ENCODE data around the gene CDYL.
"Not testable (repeated sequence)": the region's sequence is repeated elsewhere in the genome, so short reads cannot be mapped to it uniquely, and the experiment has no call there.

Gene CDYL

GRCh38 chr6:4861564-4861963, 85.4 kb downstream of the CDYL start:
- TF ChIP-seq EZH2phosphoT487 (IDR thresholded peaks at IDR 0.05; ENCODE audit: borderline replicate concordance, low read length) (no peak), CTCF (IDR thresholded peaks at IDR 0.05; ENCODE audit: low read depth, low read length, poor library complexity, severe bottlenecking) (no peak)
- no peaks in the 10 kb centered on the region for H4K20me1 ChIP-seq (ENCODE audit: control insufficient read depth, insufficient read depth, low read depth, low read length)
- no peaks in the 10 kb centered on the region for H3K9me3 ChIP-seq (ENCODE audit: control insufficient read depth, insufficient read depth, low read length)
- H3K27me3 ChIP-seq (ENCODE audit: control insufficient read depth, low read length) = no peaks in the 10 kb centered on the region
- H3K4me1 ChIP-seq (ENCODE audit: control insufficient read depth, low read length) = no peaks in the 10 kb centered on the region
- H3K36me3 ChIP-seq (ENCODE audit: control insufficient read depth, low read length) = no peaks in the 10 kb centered on the region
- no peak overlapping the region for H3K27ac ChIP-seq (ENCODE audit: low read depth, low read length)
- H3K4me3 ChIP-seq (ENCODE audit: low read length) = no peak overlapping the region
- no peaks in the 10 kb centered on the region for H3K9me2 ChIP-seq (replicated peaks; ENCODE audit: control insufficient read depth, low read length)
- H3K79me2 ChIP-seq (ENCODE audit: control insufficient read depth, low read length) = peaks cover 42% of the 10 kb centered on the region
- no peaks in the 10 kb centered on the region for H3F3A ChIP-seq (ENCODE audit: control insufficient read depth, insufficient read depth)
- H3K4me2 ChIP-seq (ENCODE audit: low read length) = no peak overlapping the region

GRCh38 chr6:4864519-4864918, 88.3 kb downstream of the CDYL start:
- Histone ChIP-seq H3K9me3 (ENCODE audit: control insufficient read depth, insufficient read depth, low read length) (no peaks in the 10 kb centered on the region), H3K9me2 (replicated peaks; ENCODE audit: control insufficient read depth, low read length) (no peaks in the 10 kb centered on the region), H3K27ac (ENCODE audit: low read depth, low read length) (no peak overlapping the region), H3K79me2 (ENCODE audit: control insufficient read depth, low read length) (peaks cover 45% of the 10 kb centered on the region), H3F3A (ENCODE audit: control insufficient read depth, insufficient read depth) (no peaks in the 10 kb centered on the region), H4K20me1 (ENCODE audit: control insufficient read depth, insufficient read depth, low read depth, low read length) (no peaks in the 10 kb centered on the region), H3K4me2 (ENCODE audit: low read length) (no peak overlapping the region), H3K4me3 (ENCODE audit: low read length) (no peak overlapping the region), H3K4me1 (ENCODE audit: control insufficient read depth, low read length) (peaks cover 6% of the 10 kb centered on the region), H3K27me3 (ENCODE audit: control insufficient read depth, low read length) (no peaks in the 10 kb centered on the region), H3K36me3 (ENCODE audit: control insufficient read depth, low read length) (no peaks in the 10 kb centered on the region)
- TF ChIP-seq EZH2phosphoT487 (IDR thresholded peaks at IDR 0.05; ENCODE audit: borderline replicate concordance, low read length) = no peak
- TF ChIP-seq CTCF (IDR thresholded peaks at IDR 0.05; ENCODE audit: low read depth, low read length, poor library complexity, severe bottlenecking) = no peak

- not testable (repeated sequence) for H3K4me3 ChIP-seq (ENCODE audit: low read length); H3K9me2 ChIP-seq (replicated peaks; ENCODE audit: control insufficient read depth, low read length); H3K4me2 ChIP-seq (ENCODE audit: low read length); H3K36me3 ChIP-seq (ENCODE audit: control insufficient read depth, low read length); H3K4me1 ChIP-seq (ENCODE audit: control insufficient read depth, low read length); H4K20me1 ChIP-seq (ENCODE audit: control insufficient read depth, insufficient read depth, low read depth, low read length); H3K27me3 ChIP-seq (ENCODE audit: control insufficient read depth, low read length); H3K9me3 ChIP-seq (ENCODE audit: control insufficient read depth, insufficient read depth, low read length); H3F3A ChIP-seq (ENCODE audit: control insufficient read depth, insufficient read depth); H3K27ac ChIP-seq (ENCODE audit: low read depth, low read length)
- H3K79me2 ChIP-seq (ENCODE audit: control insufficient read depth, low read length) = peaks cover 48% of the 10 kb centered on the region
Measured at GRCh38 chr6:4865006-4865405, 88.8 kb downstream of the CDYL start.

GRCh38 chr6:4870821-4871494, 94.8 kb downstream of the CDYL start:
- H3K27ac ChIP-seq (ENCODE audit: low read depth, low read length) = no peak overlapping the region
- TF ChIP-seq EZH2phosphoT487 (IDR thresholded peaks at IDR 0.05; ENCODE audit: borderline replicate concordance, low read length) (no peak), CTCF (IDR thresholded peaks at IDR 0.05; ENCODE audit: low read depth, low read length, poor library complexity, severe bottlenecking) (no peak)
- no peaks in the 10 kb centered on the region for H3K36me3 ChIP-seq (ENCODE audit: control insufficient read depth, low read length)
- peaks cover 9% of the 10 kb centered on the region for H4K20me1 ChIP-seq (ENCODE audit: control insufficient read depth, insufficient read depth, low read depth, low read length)
- no peaks in the 10 kb centered on the region for H3F3A ChIP-seq (ENCODE audit: control insufficient read depth, insufficient read depth)
- no peak overlapping the region for H3K4me2 ChIP-seq (ENCODE audit: low read length)
- peaks cover 6% of the 10 kb centered on the region for H3K4me1 ChIP-seq (ENCODE audit: control insufficient read depth, low read length)
- H3K79me2 ChIP-seq (ENCODE audit: control insufficient read depth, low read length) = peaks cover 86% of the 10 kb centered on the region
- no peak overlapping the region for H3K4me3 ChIP-seq (ENCODE audit: low read length)
- H3K9me2 ChIP-seq (replicated peaks; ENCODE audit: control insufficient read depth, low read length) = no peaks in the 10 kb centered on the region
- no peaks in the 10 kb centered on the region for H3K27me3 ChIP-seq (ENCODE audit: control insufficient read depth, low read length)
- H3K9me3 ChIP-seq (ENCODE audit: control insufficient read depth, insufficient read depth, low read length) = no peaks in the 10 kb centered on the region

Measured in DOHH2 (cell line).